GM21619 (cell line): Measurements from ENCODE around the gene GALNT17.

Experiments used
- ATAC-seq: cut with Tn5 transposase; IDR thresholded peaks from one replicate; pipeline ENCODE4 v1.9.1; 2021; ENCODE audit not compliant: unreplicated experiment

GALNT17 gene

GRCh38 chr7:71442492-71443190 lies 310.7 kb downstream of the GALNT17 start:
- no peak for ATAC-seq

- ATAC-seq = no peak
Observed at GRCh38 chr7:71443191-71443530, 311.2 kb downstream of the GALNT17 start.

GRCh38 chr7:71444130-71444529 lies 312.2 kb downstream of the GALNT17 start:
- ATAC-seq = no peak

- no peak for ATAC-seq
Observed at GRCh38 chr7:71453630-71454029, 321.7 kb downstream of the GALNT17 start.

GRCh38 chr7:71454981-71455380 lies 323.0 kb downstream of the GALNT17 start:
- no peak for ATAC-seq

- no peak for ATAC-seq
Observed at GRCh38 chr7:71457021-71457420, 325.1 kb downstream of the GALNT17 start.

- ATAC-seq = no peak
Observed at GRCh38 chr7:71457846-71458590, 326.1 kb downstream of the GALNT17 start.

GRCh38 chr7:71459132-71459531 lies 327.2 kb downstream of the GALNT17 start:
- ATAC-seq = no peak

GRCh38 chr7:71461572-71461971 lies 329.6 kb downstream of the GALNT17 start:
- ATAC-seq = no peak

- no peak for ATAC-seq
Observed at GRCh38 chr7:71465741-71466189, 333.8 kb downstream of the GALNT17 start.

- ATAC-seq = no peak
Observed at GRCh38 chr7:71466448-71467145, 334.7 kb downstream of the GALNT17 start.

GRCh38 chr7:71470326-71470725 lies 338.4 kb downstream of the GALNT17 start:
- no peak for ATAC-seq

- no peak for ATAC-seq
Observed at GRCh38 chr7:71470830-71471229, 338.9 kb downstream of the GALNT17 start.

- no peak for ATAC-seq
Observed at GRCh38 chr7:71472962-71473361, 341.0 kb downstream of the GALNT17 start.

GRCh38 chr7:71473366-71473967 lies 341.5 kb downstream of the GALNT17 start:
- ATAC-seq = no peak

GRCh38 chr7:71477441-71477840 lies 345.5 kb downstream of the GALNT17 start:
- no peak for ATAC-seq

- no peak for ATAC-seq
Observed at GRCh38 chr7:71479231-71479630, 347.3 kb downstream of the GALNT17 start.

- no peak for ATAC-seq
Observed at GRCh38 chr7:71480791-71481190, 348.8 kb downstream of the GALNT17 start.

- no peak for ATAC-seq
Observed at GRCh38 chr7:71482284-71482683, 350.3 kb downstream of the GALNT17 start.

- no peak for ATAC-seq
Observed at GRCh38 chr7:71484380-71484779, 352.4 kb downstream of the GALNT17 start.

GRCh38 chr7:71485586-71485985 lies 353.6 kb downstream of the GALNT17 start:
- ATAC-seq = no peak

- no peak for ATAC-seq
Observed at GRCh38 chr7:71486414-71486813, 354.5 kb downstream of the GALNT17 start.
